Thyroid gland (tissue), 4 donors: ENCODE measurements around the gene SCN4A. TPM values are rescaled to one million over a fixed set of nuclear protein-coding genes. Genes with fewer than 3 reads are reported as not detected.

Experiments
- DNase-seq, 2 donors: peaks; one replicate each; pipeline ENCODE4 v3.0.0-alpha.2; 2019
- H3K27ac ChIP-seq, 3 donors: fragments of 200-600 bp; sonication (generic); 1 replicate in 2 of 3; 2 replicates in 1 of 3; pipeline ENCODE4 v1.5.1; 2016 to 2019; ENCODE audit warnings: mild to moderate bottlenecking in 1 of 3, moderate library complexity in 1 of 3
- H3K27me3 ChIP-seq: fragments of 200-600 bp; sonication (generic); one replicate; pipeline ENCODE4 v1.5.1; 2019
- H3K36me3 ChIP-seq, 2 donors: fragments of 200-600 bp; sonication (generic); one replicate each; pipeline ENCODE4 v1.5.1; 2016 to 2019
- H3K4me1 ChIP-seq, 2 donors: fragments of 200-600 bp; sonication (generic); one replicate each; pipeline ENCODE4 v1.5.1; 2017 to 2019
- H3K4me3 ChIP-seq, 3 donors: fragments of 200-600 bp; sonication (generic); replicated peaks in 1 of 3; 1 replicate in 2 of 3; 2 replicates in 1 of 3; pipeline ENCODE4 v1.5.1; 2016; ENCODE audit warnings: mild to moderate bottlenecking in 1 of 3
- H3K9me3 ChIP-seq: fragments of 200-600 bp; sonication (generic); one replicate; pipeline ENCODE4 v1.5.1; 2017
- POLR2A ChIP-seq, 2 donors: fragments of 450-650 bp; IDR thresholded peaks; one replicate each; pipeline ENCODE4 v1.6.1; 2017; ENCODE audit warnings: antibody characterized with exemption in 2 of 2, mild to moderate bottlenecking in 2 of 2, moderate library complexity in 1 of 2
- WGBS, 2 donors: methylation state at CpG; one replicate each; pipeline ENCODE4 v1.1.5; 2017; 5-methylcytosine and 5-hydroxymethylcytosine counted together
- intact Hi-C: fragments of 100-400 bp; cut with DNase I; formaldehyde crosslinking; loops from one replicate; pipeline ENCODE4 v1.15.1; 2023
- total RNA-seq, 4 donors: library from RNA; depleted of rRNA; stranded (reverse); fragments of >200 nt; gene quantifications; one replicate each; pipeline ENCODE4 v1.2.3, GENCODE V29; 2016
- TF ChIP-seq, protein P1 (sequence below), 6 experiments: fragments of 200-600 bp in 3 of 6; fragments of 450-650 bp in 3 of 6; sonication (generic) in 3 of 6; IDR thresholded peaks; one replicate each; pipeline ENCODE4 v1.5.1; 2016 to 2019; ENCODE audit warnings: antibody characterized with exemption in 6 of 6, mild to moderate bottlenecking in 2 of 6, inconsistent platforms in 1 of 6, moderate library complexity in 1 of 6

Gene SCN4A
- total RNA-seq, 4 donors from 2014 or later, result 2.4 to 7.1 (median 4.0) TPM

DNA sequence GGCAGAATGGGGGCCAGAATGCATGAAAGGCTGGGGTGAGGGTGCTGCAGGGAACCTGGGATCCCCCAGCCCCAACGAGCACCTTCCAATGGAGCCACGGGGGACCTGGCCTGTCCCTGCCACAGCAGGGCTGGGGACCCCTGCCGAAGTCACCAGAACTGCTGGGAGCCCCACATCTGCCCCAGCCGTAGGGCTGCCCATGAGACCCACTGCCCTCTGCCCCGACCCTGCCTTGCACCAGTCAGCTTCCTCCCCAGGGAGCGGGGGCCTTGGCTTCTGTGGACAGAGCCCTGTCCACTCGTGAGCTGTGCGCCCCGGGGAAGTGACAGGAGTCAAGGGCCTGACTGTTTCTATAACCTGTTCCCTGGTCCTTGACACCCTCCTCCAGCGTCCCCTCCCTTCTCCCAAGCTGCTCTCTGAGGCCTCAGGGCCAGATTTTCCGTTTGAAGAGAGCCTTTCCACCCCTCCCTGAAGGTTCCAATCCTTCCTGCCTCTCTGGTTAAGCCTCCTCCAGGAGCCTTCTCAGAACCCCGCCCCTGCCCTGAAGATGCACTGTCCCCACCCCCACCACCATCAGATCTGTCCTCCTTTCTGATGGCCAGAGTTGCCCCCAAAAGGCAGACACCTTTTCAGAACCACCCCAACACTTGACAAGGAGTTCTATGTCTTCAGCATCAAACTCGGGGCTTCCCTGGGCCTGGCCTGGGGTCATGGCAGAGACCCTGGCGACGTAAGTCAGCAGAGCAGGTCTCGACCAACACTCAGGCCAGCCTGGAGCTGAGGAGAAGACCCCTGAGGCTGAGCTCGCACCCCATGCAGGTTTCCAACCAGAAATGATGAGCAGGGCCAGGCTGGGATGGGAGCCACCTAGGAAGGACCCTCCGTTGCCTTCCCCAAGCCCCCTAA is 14.8 kb upstream of the SCN4A start:
- H3K9me3 ChIP-seq, result no peaks in the 10 kb centered on the region
- peaks cover 57 to 78% of the 10 kb centered on the region in 2 donors for H3K4me1 ChIP-seq
- peak; percentile 90 to 91 for DNase-seq
- no peaks in the 10 kb centered on the region for H3K36me3 ChIP-seq
- H3K27me3 ChIP-seq, result no peaks in the 10 kb centered on the region
- 32 to 44% methylated on average over 12 to 16 of the region's 18 CpGs for WGBS, 2 donors
- H3K4me3 ChIP-seq, result no peak overlapping the region
- TF ChIP-seq POLR2A (IDR thresholded peaks at IDR 0.05), result no peak
- TF ChIP-seq, protein P1, sequence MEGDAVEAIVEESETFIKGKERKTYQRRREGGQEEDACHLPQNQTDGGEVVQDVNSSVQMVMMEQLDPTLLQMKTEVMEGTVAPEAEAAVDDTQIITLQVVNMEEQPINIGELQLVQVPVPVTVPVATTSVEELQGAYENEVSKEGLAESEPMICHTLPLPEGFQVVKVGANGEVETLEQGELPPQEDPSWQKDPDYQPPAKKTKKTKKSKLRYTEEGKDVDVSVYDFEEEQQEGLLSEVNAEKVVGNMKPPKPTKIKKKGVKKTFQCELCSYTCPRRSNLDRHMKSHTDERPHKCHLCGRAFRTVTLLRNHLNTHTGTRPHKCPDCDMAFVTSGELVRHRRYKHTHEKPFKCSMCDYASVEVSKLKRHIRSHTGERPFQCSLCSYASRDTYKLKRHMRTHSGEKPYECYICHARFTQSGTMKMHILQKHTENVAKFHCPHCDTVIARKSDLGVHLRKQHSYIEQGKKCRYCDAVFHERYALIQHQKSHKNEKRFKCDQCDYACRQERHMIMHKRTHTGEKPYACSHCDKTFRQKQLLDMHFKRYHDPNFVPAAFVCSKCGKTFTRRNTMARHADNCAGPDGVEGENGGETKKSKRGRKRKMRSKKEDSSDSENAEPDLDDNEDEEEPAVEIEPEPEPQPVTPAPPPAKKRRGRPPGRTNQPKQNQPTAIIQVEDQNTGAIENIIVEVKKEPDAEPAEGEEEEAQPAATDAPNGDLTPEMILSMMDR (IDR thresholded peaks at IDR 0.05), result no peak
- intact Hi-C loops, result no loop called here
- peak overlapping the region; percentile 94 to 96 (median 95) for H3K27ac ChIP-seq

DNA sequence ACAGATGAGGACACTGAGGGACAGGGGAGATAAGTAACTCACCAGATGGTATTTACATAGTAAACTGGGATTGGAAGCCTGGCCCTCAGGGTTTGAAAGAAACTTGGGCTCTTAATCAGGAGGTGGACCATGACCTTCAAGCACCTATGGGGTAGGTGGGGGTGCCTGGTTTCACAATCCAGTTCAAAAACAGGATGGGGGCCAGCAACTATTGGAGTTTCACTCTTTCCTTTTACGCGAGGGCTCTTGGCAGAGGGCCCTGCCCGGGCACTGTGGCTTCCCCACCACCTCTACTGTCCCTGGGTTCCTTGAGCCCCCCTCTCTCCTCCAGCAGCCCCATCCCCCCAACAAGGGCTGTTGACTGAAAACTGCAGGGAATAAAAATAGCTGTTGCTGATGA is 14.1 kb upstream of the SCN4A start:
- intact Hi-C loops, result no loop called here
- TF ChIP-seq, protein P1 (IDR thresholded peaks at IDR 0.05), result no peak
- no peak for TF ChIP-seq POLR2A (IDR thresholded peaks at IDR 0.05)
- WGBS, 2 donors, result 23 to 33% methylated on average over 1 to 3 of the region's 3 CpGs
- DNase-seq, result peak; percentile 94 to 95
- Histone ChIP-seq H3K27ac (peak overlapping the region; percentile 94 to 96 (median 95)), H3K27me3 (no peaks in the 10 kb centered on the region), H3K36me3 (no peaks in the 10 kb centered on the region), H3K4me3 (no peak overlapping the region), H3K4me1 (peaks cover 57 to 78% of the 10 kb centered on the region in 2 donors), H3K9me3 (no peaks in the 10 kb centered on the region)

DNA sequence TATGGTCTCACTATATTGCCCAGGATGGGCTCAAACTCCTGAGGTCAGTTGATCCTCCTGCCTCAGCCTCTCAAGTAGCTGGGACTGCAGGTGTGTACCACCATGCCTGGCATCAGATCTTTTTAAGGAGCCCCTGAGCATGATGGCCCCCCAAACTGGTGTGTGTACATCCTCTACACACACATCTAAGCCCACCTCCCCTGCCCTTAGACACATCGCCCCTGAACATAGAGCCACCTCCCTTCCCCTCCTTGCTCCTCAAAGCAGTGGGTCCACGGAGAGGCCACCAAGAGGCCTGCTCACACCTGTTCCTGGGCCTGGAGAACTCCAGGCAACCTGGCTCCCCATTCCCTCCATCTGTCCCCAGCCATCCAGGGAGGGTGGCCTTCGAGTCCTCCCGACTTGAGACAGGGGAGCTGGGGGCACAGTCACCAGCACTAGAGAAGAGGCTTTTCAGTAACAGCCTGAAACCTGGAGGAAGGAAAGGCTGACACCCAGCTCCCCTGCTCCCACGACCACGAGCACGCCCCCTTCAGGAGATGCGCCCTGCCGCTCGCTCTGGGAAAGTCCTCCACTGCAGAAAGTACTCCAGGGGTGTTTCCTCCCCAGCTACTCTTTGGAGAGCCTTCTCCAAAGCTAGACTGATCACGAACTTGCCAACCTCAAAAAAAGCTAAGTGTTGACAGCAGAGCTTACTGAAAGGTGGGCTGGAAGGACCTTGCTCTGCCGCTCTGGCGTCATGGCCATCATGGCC is 12.8 kb upstream of the SCN4A start:
- H3K27me3 ChIP-seq, result no peaks in the 10 kb centered on the region
- H3K9me3 ChIP-seq, result no peaks in the 10 kb centered on the region
- TF ChIP-seq, protein P1 (IDR thresholded peaks at IDR 0.05), result no peak
- TF ChIP-seq POLR2A (IDR thresholded peaks at IDR 0.05), result no peak
- H3K36me3 ChIP-seq, result no peaks in the 10 kb centered on the region
- 62 to 71% methylated on average over 11 to 12 of the region's 13 CpGs for WGBS, 2 donors
- intact Hi-C loops, result no loop called here
- no peak overlapping the region for H3K4me3 ChIP-seq
- H3K27ac ChIP-seq, result peak overlapping the region; percentile 76 to 95 (median 94)
- no peak for DNase-seq
- H3K4me1 ChIP-seq, result peaks cover 55 to 79% of the 10 kb centered on the region in 2 donors

DNA sequence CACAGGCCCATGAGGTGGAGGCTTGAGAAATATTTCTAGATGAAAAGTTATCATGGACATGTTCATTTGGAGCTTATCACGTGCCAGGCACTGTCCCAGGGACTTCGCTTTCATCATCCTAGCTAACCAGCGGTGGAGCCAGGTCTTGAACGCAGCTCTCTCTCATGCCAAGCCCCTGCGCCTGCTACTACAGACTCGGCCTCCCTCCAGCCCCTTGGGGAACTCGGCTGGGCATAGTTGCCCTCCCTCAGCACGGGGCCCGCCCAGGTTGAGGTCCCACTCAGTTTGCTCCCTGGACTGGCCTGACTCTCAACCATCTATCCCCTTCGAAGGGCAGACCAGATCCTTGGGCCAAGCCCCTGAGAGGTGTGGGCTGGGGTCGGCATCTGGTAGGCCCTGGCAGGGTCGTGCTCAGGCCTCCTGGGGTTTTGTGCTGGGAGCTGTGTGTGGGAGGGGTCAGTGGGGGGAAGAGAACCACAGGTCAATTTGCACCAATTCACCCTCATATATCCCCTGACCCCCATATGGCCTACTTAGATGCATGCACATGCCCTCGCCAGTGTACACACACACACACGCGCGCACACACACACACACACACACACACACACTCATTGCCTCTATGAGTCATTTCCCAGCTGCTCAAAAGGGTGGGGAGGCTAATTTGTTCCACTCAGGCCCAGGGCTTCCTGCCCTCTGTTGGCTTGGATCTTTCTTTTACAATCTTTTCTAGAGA is 12.1 kb upstream of the SCN4A start:
- 79 to 82% methylated on average over 13 to 15 of the region's 16 CpGs for WGBS, 2 donors
- H3K4me1 ChIP-seq, result peaks cover 55 to 79% of the 10 kb centered on the region in 2 donors
- H3K36me3 ChIP-seq, result no peaks in the 10 kb centered on the region
- no peak overlapping the region for H3K4me3 ChIP-seq
- H3K27me3 ChIP-seq, result no peaks in the 10 kb centered on the region
- intact Hi-C loops, result no loop called here
- H3K27ac ChIP-seq, result peak overlapping the region; percentile 76 to 95 (median 94)
- DNase-seq, result peak; percentile 36 to 52
- H3K9me3 ChIP-seq, result no peaks in the 10 kb centered on the region
- TF ChIP-seq, protein P1 (IDR thresholded peaks at IDR 0.05), result no peak
- TF ChIP-seq POLR2A (IDR thresholded peaks at IDR 0.05), result no peak
